22Rv1 (cell line): ENCODE measurements around the gene DDHD1.

Experiments
- ZFX ChIP-seq: fragments of 450-650 bp; IDR thresholded peaks from 2 replicates; pipeline ENCODE4 v1.6.1; 2017; ENCODE audit warnings: antibody characterized with exemption, borderline replicate concordance
- TF ChIP-seq, protein P1 (sequence below): fragments of 450-650 bp; IDR thresholded peaks from 2 replicates; pipeline ENCODE4 v1.5.1; 2017; ENCODE audit warnings: mild to moderate bottlenecking

DNA sequence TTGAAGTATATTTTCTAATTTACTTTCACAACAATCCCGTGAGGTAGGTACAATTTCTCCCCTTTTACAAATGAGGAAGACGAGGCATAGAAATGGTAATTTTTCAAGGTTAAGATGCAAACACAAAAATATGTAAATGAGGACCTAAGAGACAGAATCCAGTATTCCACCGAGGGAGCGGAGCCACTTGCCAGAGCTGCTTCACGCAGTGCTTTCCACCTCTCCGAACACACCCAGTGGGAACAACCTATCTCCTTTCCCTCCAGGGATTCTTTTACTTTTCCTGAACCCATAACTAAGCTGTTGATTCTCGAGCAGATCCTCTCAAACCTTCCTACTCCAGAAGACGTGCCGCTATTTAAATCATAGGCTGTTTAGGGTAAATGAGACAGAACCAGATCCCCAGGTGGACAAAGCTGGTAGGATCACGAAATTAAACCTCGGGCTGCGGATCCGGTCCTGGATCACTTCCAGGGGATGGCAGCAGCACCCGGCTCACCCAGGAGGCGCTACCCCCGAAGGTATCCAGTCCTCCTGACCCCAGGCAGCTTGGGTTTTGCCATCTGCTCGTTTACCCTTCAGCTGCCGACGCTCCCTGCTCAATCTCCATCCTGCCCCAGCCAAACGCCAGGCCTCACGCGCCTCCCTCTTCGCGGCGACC, 1.5 kb downstream of the DDHD1 start:
- TF ChIP-seq, protein P1, sequence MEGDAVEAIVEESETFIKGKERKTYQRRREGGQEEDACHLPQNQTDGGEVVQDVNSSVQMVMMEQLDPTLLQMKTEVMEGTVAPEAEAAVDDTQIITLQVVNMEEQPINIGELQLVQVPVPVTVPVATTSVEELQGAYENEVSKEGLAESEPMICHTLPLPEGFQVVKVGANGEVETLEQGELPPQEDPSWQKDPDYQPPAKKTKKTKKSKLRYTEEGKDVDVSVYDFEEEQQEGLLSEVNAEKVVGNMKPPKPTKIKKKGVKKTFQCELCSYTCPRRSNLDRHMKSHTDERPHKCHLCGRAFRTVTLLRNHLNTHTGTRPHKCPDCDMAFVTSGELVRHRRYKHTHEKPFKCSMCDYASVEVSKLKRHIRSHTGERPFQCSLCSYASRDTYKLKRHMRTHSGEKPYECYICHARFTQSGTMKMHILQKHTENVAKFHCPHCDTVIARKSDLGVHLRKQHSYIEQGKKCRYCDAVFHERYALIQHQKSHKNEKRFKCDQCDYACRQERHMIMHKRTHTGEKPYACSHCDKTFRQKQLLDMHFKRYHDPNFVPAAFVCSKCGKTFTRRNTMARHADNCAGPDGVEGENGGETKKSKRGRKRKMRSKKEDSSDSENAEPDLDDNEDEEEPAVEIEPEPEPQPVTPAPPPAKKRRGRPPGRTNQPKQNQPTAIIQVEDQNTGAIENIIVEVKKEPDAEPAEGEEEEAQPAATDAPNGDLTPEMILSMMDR = peak; percentile 35; the same call in 1 of the 2 replicates
- no peak for TF ChIP-seq ZFX
